HG03103 (cell line): ENCODE data around the gene HOXD10.

ENCODE experiments used
- ATAC-seq: cut with Tn5 transposase; IDR thresholded peaks from one replicate; pipeline ENCODE4 v1.9.1; 2021; ENCODE audit warnings: low read depth; ENCODE audit not compliant: unreplicated experiment

The HOXD10 gene

GRCh38 chr2:176148751-176149421 is 32.3 kb downstream of the HOXD10 start:
- ATAC-seq = no peak

GRCh38 chr2:176149481-176149938 is 32.9 kb downstream of the HOXD10 start:
- no peak for ATAC-seq

- no peak for ATAC-seq
Measured at GRCh38 chr2:176149939-176150583, 33.5 kb downstream of the HOXD10 start.

- ATAC-seq = no peak
Measured at GRCh38 chr2:176150584-176151441, 34.2 kb downstream of the HOXD10 start.

GRCh38 chr2:176151442-176152287 is 35.1 kb downstream of the HOXD10 start, which contains the start of gene HOXD4:
TSS of gene HOXD4 (plus strand) at chr2:176151550. CDS start at chr2:176151634, 84 bp downstream.
- ATAC-seq = no peak

GRCh38 chr2:176152350-176153181 is 36.0 kb downstream of the HOXD10 start:
- ATAC-seq = no peak

- ATAC-seq = no peak
Measured at GRCh38 chr2:176154576-176155252, 38.1 kb downstream of the HOXD10 start.

GRCh38 chr2:176155356-176156044 is 38.9 kb downstream of the HOXD10 start:
- no peak for ATAC-seq

GRCh38 chr2:176156301-176156806 is 39.8 kb downstream of the HOXD10 start:
- no peak for ATAC-seq

- ATAC-seq = no peak
Measured at GRCh38 chr2:176156807-176157498, 40.4 kb downstream of the HOXD10 start, which contains the start of gene HOXD3. TSS of gene HOXD3 (plus strand) at chr2:176157307. CDS start at chr2:176169115, 11,808 bp downstream.

GRCh38 chr2:176157499-176158185 is 41.1 kb downstream of the HOXD10 start:
- no peak for ATAC-seq

- ATAC-seq = no peak
Measured at GRCh38 chr2:176158186-176158591, 41.6 kb downstream of the HOXD10 start.

GRCh38 chr2:176158855-176159662 is 42.5 kb downstream of the HOXD10 start:
- ATAC-seq = no peak

- ATAC-seq = no peak
Measured at GRCh38 chr2:176159663-176160250, 43.2 kb downstream of the HOXD10 start.

GRCh38 chr2:176160251-176160985 is 43.8 kb downstream of the HOXD10 start:
- ATAC-seq = no peak
